AG04449 (cell line): Measurements from ENCODE around the gene SH3PXD2B.

Experiments used
- CTCF ChIA-PET: fragments of 350-600 bp; formaldehyde crosslinking; extraction: SDS; loops from one replicate; lab custom pipeline; 2021; ENCODE audit warnings: antibody characterized with exemption; lab: Yijun Ruan, JAX
- POLR2A ChIA-PET: fragments of 400-600, 350-600 bp; formaldehyde crosslinking; extraction: SDS; loops from one replicate; lab custom pipeline; 2020; ENCODE audit warnings: antibody characterized with exemption, inconsistent platforms; lab: Yijun Ruan, JAX
- DNase-seq: peaks from one replicate; pipeline ENCODE4 v3.0.0-alpha.2; 2010; ENCODE audit warnings: low read depth, low spot score
- H3K4me3 ChIP-seq: 2 replicates; pipeline ENCODE4 v1.5.1; 2011; ENCODE audit warnings: low read depth, mild to moderate bottlenecking, control low read depth, low read length
- CTCF ChIP-seq: IDR thresholded peaks from one replicate; pipeline ENCODE4 v1.5.1; 2011; ENCODE audit warnings: mild to moderate bottlenecking, moderate library complexity, low read length, control low read depth, inconsistent platforms; ENCODE audit not compliant: insufficient read depth; ENCODE audit errors: missing control alignments

Gene SH3PXD2B

GRCh38 chr5:172312286-172312685, 142.0 kb downstream of the SH3PXD2B start:
- H3K4me3 ChIP-seq = no peak overlapping the region
- DNase-seq = peak; percentile 63
- POLR2A ChIA-PET = no interaction called here
- CTCF ChIA-PET = interaction anchor here (1.6 kb wide), 1 partner anchor 19 kb away, joined by 6 read pairs; no protein-coding TSS in a partner anchor
- no peak for TF ChIP-seq CTCF

GRCh38 chr5:172311605-172312004, 142.7 kb downstream of the SH3PXD2B start:
- DNase-seq = no peak
- no peak for TF ChIP-seq CTCF
- no peak overlapping the region for H3K4me3 ChIP-seq
- POLR2A ChIA-PET = no interaction called here
- CTCF ChIA-PET = interaction anchor here (1.6 kb wide), 1 partner anchor 18 kb away, joined by 6 read pairs; no protein-coding TSS in a partner anchor

GRCh38 chr5:172311026-172311425, 143.3 kb downstream of the SH3PXD2B start:
- CTCF ChIA-PET = interaction anchor here (1.6 kb wide), 1 partner anchor 18 kb away, joined by 6 read pairs; no protein-coding TSS in a partner anchor

GRCh38 chr5:172305380-172305779, 148.9 kb downstream of the SH3PXD2B start:
- H3K4me3 ChIP-seq = no peak overlapping the region
- ChIA-PET POLR2A (no interaction called here), CTCF (interaction anchor here (6.7 kb wide), 1 partner anchor 13 kb away, joined by 55 read pairs; no protein-coding TSS in a partner anchor)
- TF ChIP-seq CTCF = no peak
- DNase-seq = no peak

More at GRCh38 chr5:172311026-172311425, 143.3 kb downstream of the SH3PXD2B start:
- no peak for DNase-seq
- POLR2A ChIA-PET = no interaction called here
- no peak for TF ChIP-seq CTCF
- no peak overlapping the region for H3K4me3 ChIP-seq

- no peak overlapping the region for H3K4me3 ChIP-seq
- ChIA-PET CTCF (interaction anchor here (0.7 to 6.7 kb wide), 2 partner anchors 11 to 294 kb away, joined by 3 to 55 read pairs; no protein-coding TSS in a partner anchor), POLR2A (no interaction called here)
- DNase-seq = no peak
- TF ChIP-seq CTCF = no peak
Observed at GRCh38 chr5:172303572-172304335, 150.6 kb downstream of the SH3PXD2B start.

- ChIA-PET CTCF (interaction anchor here (6.7 kb wide), 1 partner anchor 10 kb away, joined by 55 read pairs; no protein-coding TSS in a partner anchor), POLR2A (no interaction called here)
Observed at GRCh38 chr5:172303162-172303561, 151.2 kb downstream of the SH3PXD2B start.

More at GRCh38 chr5:172303162-172303561, 151.2 kb downstream of the SH3PXD2B start:
- H3K4me3 ChIP-seq = no peak overlapping the region
- no peak for TF ChIP-seq CTCF
- DNase-seq = no peak
